Measurements from ENCODE around the gene IGFBPL1. TPM values are rescaled to one million over a fixed set of nuclear protein-coding genes. Genes with fewer than 3 reads are reported as not detected.

IGFBPL1 gene
- total RNA-seq, 1 experiment from 2014 or later: 37.9 TPM

DNA sequence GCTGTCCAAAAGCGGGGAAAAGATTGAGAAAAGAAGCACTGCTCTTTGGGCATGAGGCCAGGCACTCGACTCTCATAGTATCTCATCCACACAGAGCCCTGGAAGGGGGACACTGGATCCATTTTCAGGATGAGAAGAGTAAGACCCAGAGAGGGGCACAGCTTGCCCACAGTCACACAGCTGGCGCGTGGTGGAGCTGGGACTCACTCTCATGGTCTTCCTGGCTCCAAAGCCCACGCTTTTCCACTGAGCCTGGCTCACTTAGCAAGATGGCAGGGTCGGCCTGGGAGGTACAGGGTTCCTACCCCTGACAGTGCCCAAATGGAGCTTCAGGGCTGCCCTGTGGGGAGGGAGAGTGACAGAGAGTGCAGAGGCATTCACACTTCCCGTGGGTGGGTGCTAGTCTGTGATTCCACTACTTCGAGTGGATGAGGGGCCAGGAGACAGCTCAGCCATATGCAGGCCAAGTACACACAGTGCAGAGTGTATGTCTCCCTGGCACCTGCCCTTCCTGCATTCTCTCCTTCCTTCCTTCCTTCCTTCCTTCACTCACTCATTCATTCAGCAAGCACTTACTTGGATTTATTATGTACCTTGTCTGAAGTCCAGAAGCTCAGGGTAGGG lies 18.3 kb upstream of the IGFBPL1 start:
- Histone ChIP-seq H3K23ac (ENCODE audit: insufficient read length, low read depth, low read length) (no peak overlapping the region), H2AK5ac (ENCODE audit: insufficient read length, low read length) (no peak overlapping the region), H4K91ac (ENCODE audit: insufficient read length, low read depth, low read length) (no peak overlapping the region), H4K20me1 (ENCODE audit: control insufficient read depth, insufficient read depth, insufficient read length) (no peaks in the 10 kb centered on the region), H3K27ac (ENCODE audit: insufficient read length, low read depth, low read length) (no peak overlapping the region), H3T11ph (ENCODE audit: low read length) (no peak overlapping the region), H2BK120ac (ENCODE audit: low read depth, low read length, poor library complexity, severe bottlenecking) (no peak overlapping the region), H4K5ac (ENCODE audit: insufficient read length, low read depth, low read length) (no peak overlapping the region), H2BK12ac (ENCODE audit: insufficient read length, low read depth, low read length) (no peak overlapping the region), H3K4me1 (ENCODE audit: insufficient read depth, low read length) (no peaks in the 10 kb centered on the region), H3K4ac (ENCODE audit: low read depth, low read length) (no peak overlapping the region), H3K79me1 (ENCODE audit: insufficient read depth, low read depth, low read length, poor library complexity, severe bottlenecking) (no peaks in the 10 kb centered on the region), H3K9ac (ENCODE audit: extremely low read depth, insufficient read length, low read length) (no peak overlapping the region), H3K9me3 (ENCODE audit: control insufficient read depth, low read depth, low read length) (no peaks in the 10 kb centered on the region), H3K56ac (ENCODE audit: insufficient read length, low read depth, low read length) (no peak overlapping the region), H3K79me2 (ENCODE audit: insufficient read depth, low read length) (no peaks in the 10 kb centered on the region), H3K18ac (ENCODE audit: insufficient read length, low read depth, low read length) (no peak overlapping the region), H2BK15ac (ENCODE audit: low read depth, low read length) (no peak overlapping the region), H3K23me2 (ENCODE audit: insufficient read length, low read depth, low read length, poor library complexity, severe bottlenecking) (no peaks in the 10 kb centered on the region), H3K14ac (ENCODE audit: insufficient read depth, low read length) (no peak overlapping the region), H3K27me3 (ENCODE audit: insufficient read depth, low read length) (no peaks in the 10 kb centered on the region), H4K8ac (replicated peaks; ENCODE audit: insufficient read length, low read depth, low read length) (no peak overlapping the region), H2BK20ac (ENCODE audit: low read depth, low read length, poor library complexity, severe bottlenecking) (no peak overlapping the region), H2BK5ac (ENCODE audit: insufficient read length, low read length) (no peak overlapping the region), H3K4me2 (ENCODE audit: insufficient read depth, insufficient read length, low read length) (no peak overlapping the region), H2AFZ (ENCODE audit: low read length) (no peak overlapping the region)
- H3K27me3 Mint-ChIP-seq (ENCODE audit: low read depth): peaks cover 1% of the 10 kb centered on the region
- no peak overlapping the region for H3K27ac Mint-ChIP-seq
- peaks cover 0 to 7% of the 10 kb centered on the region in 2 experiments; a peak in 1 of 4 replicates for H3K4me1 Mint-ChIP-seq
- no peak for DNase-seq
- WGBS (ENCODE audit: extremely low coverage, insufficient read length, low lambda C conversion rate): no CpG with 5 or more reads among the region's 8 CpGs
- no peak overlapping the region for H3K4me3 Mint-ChIP-seq
- TF ChIP-seq, protein P1, sequence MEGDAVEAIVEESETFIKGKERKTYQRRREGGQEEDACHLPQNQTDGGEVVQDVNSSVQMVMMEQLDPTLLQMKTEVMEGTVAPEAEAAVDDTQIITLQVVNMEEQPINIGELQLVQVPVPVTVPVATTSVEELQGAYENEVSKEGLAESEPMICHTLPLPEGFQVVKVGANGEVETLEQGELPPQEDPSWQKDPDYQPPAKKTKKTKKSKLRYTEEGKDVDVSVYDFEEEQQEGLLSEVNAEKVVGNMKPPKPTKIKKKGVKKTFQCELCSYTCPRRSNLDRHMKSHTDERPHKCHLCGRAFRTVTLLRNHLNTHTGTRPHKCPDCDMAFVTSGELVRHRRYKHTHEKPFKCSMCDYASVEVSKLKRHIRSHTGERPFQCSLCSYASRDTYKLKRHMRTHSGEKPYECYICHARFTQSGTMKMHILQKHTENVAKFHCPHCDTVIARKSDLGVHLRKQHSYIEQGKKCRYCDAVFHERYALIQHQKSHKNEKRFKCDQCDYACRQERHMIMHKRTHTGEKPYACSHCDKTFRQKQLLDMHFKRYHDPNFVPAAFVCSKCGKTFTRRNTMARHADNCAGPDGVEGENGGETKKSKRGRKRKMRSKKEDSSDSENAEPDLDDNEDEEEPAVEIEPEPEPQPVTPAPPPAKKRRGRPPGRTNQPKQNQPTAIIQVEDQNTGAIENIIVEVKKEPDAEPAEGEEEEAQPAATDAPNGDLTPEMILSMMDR (conservative IDR thresholded peaks at IDR 0.05): no peak
- H3K36me3 Mint-ChIP-seq (ENCODE audit: insufficient read depth in 1 of 3, low read depth in 3 of 3): no peaks in the 10 kb centered on the region
- no peaks in the 10 kb centered on the region; a peak in 1 of 5 replicates for H3K9me3 Mint-ChIP-seq
